Measurements from ENCODE around the gene MRPL12.

MRPL12 gene

DNA sequence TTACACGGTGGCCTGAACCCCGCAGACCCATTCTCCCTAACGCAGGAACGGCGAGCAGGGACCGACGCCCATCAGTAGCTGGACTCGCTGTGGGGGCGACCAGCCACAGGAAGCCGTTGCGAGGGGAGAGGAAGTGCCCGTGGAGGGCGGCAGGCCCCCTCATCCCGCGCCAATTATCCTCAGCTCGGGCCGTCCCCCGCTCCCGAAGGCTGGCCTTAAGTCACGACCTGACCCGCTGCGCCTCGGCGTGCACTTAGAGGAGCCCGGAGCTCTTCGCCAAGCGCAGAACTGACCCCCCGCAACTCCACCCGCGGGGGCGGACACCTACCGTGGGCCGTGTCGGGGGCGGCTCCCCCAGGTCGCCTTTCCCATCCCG, 20.0 kb upstream of the MRPL12 start:
- DNase-seq = no peak

DNA sequence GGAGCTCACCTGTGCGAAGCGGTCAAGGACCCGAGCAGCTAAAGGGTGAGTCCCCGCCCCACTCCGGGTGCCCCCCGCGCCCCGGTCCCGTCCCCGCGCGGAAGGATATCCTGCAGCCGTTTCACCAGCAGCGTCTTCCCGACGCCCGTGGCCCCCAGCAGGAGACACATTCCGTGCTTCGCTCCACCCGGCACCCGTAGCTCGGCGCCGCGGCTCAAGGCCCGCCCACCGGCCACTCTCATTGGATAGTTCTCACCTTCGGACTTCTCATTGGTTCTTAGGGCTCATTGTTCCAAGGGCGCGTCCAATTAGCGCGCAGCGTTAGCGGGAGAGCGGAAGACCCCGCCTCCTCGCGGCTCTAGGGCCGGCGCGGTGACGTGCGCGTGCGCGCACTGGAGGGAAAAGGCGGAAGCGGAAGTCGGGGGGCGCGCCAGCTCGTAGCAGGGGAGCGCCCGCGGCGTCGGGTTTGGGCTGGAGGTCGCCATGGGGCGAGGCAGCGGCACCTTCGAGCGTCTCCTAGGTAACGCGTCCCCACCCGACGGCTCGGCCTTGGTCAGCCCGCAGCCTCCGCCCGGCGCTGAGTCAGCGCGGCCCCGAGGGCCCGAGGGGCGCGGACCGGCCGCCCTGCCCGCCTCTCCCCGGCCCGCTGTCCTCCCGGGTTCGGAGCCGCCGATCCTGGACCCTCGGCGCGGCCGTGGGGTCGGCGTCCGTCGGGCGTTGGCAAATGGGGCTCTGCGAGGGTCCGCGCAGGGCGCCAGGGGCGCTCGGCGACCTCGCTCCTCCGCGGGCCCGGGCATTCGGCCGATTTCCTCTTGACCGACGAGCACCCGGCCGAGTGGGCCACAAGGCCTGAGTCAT, 19.4 kb upstream of the MRPL12 start, which contains the start of the genes ARL16 and HGS:
ARL16 (minus strand) TSS at position 214 of the 858 bp plus-strand sequence; CDS start at position 170, 44 bp downstream.
HGS (plus strand) TSS at position 428 of the 858 bp plus-strand sequence; CDS start at position 484, 56 bp downstream.
- peak; percentile 99 for DNase-seq

DNA sequence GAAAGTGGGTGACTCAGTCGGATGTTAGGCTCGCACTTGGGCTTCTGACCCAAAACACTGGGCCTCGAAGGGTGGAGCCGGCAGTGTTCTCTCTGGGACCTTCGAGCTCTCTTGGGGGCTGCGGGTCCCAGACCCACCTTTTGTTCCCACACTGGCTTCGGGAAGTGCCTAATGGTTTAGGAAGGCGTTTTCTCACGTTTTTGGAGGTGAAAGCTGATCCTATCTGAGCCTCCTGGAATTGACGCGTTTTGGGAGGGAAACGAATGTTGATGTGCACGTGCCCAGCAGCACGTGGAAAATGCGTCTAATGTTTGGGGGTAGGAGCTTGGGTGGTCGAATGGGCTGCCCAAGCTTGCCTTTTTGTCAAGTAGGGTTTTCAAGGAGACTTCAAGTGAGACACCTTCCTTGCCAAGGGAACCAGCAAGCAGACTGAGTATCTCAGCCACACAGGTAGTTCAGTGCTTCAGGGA, 18.7 kb upstream of the MRPL12 start:
- no peak for DNase-seq

DNA sequence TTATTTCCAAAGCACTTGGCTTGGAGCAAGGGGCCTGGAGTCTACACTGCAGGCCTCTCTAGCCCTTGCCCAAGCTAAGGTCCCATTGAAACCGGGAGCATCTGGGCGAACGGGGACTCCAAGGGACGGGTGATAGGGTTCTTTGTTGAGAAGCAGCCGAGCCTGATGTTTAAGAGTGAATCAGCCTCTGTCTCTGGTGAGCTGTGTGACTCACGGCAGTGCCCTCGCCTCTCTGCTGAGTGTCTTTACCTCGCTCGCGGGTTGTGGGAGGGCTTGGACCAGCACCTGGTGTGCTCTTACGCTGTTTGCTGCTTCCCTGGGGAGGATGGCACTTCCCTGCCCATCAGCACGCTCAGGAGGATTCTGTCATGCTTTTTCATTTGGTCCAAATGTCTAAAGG, 18.1 kb upstream of the MRPL12 start:
- peak; percentile 83 for DNase-seq

DNA sequence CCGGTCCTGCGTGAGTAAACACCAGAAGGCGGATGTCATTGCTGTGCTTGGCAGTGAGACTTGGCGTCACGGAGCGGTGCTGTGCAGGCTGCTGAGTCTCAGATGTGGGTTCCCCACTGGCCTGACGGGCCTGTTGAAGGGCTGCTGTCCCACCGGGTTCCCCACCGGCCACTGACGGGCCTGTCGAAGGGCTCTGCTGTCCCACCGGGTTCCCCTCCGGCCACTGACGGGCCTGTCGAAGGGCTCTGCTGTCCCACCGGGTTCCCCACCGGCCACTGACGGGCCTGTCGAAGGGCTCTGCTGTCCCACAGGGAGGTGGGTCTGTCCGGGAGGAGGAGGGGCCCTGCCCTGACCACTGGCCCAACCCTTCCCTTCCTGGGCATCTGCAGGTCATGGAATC, 16.6 kb upstream of the MRPL12 start:
- DNase-seq = no peak

DNA sequence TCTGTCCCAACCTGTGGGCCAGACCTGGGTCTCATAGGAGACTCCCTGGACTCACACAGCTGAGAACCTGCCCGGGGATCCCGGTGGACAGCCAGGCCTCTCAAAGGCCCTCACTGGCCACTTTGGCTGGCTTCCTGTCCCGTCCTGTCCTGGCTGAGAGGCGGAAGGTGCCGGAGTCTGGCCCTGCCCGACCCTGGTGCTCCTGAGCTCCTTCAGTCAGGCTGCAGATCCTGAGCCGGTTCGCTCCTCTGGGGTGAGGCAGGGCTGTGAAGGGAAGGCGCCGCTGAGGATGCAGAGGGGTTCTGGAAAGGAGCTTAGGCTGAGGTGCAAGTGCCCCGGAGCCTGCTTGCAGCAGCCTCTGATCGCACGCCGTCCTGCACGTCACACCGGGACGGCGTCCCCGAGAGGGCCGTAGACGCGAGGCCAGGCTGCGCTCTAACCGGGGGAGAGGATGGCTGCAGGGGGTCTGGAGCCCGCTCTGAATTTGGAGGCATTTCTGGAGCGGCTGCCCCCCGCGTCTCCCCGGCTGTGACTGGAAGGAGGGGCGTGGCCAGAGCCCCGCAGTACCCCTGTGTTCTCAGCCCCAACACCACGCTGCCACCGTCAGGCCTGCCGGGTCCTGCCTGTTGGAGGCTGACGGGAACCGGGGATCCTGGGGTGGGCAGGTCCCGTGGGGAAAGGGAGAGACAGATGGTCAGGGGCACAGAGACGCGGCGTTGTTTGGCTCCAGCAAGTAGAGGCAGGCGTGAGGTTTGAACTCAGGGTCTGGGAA, 15.2 kb upstream of the MRPL12 start:
- no peak for DNase-seq

DNA sequence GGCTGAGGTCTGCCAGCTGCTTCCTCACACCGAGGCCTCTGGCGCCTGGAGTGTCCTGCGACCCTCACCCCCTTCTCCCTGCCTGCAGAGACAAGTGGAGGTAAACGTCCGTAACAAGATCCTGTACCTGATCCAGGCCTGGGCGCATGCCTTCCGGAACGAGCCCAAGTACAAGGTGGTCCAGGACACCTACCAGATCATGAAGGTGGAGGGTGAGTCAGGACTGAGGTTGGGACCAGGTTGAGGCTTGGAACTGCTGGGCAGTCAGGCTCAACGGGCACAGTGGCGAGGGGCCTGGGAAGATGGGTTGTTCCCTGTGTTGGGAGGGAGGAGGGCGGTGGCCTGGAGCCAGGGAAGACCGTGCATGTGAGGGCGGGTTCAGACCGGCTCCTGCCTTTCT, 14.6 kb upstream of the MRPL12 start:
- DNase-seq = no peak

DNA sequence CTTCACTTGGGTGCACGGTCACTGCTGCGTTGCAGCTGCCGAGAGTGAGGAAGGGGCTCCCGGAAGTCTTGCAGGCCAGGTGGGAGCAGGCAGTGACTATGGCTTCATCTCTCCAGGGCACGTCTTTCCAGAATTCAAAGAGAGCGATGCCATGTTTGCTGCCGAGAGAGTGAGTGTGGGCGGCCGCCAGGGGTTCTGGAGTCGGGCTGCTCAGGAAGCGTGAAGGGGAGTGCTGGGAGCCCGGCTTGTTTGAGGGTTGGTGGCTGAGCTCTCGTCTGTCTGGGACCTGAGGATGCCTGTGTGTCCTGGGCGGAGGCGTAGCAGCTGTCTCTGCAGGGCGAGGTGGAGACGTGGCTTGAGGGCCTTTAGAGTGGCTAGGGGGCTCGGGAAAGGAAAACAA, 13.1 kb upstream of the MRPL12 start:
- DNase-seq = no peak

DNA sequence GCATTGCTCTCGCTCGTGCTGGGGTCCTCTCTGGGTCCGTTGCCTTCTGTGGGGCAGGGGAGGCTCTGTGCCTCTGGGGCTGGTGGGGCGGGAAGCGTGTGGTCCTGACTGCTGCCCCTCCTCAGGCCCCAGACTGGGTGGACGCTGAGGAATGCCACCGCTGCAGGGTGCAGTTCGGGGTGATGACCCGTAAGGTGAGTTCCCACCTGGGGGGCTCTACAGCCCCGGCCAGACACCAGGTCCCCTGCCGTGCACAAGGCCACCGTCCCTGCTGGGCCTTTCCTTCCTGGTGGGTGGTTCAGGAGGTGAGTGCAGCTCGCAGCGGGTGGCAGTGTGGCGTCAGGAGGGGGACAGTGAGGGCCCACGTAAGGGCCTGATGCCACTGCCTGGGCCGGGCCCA, 12.6 kb upstream of the MRPL12 start:
- DNase-seq = no peak

DNA sequence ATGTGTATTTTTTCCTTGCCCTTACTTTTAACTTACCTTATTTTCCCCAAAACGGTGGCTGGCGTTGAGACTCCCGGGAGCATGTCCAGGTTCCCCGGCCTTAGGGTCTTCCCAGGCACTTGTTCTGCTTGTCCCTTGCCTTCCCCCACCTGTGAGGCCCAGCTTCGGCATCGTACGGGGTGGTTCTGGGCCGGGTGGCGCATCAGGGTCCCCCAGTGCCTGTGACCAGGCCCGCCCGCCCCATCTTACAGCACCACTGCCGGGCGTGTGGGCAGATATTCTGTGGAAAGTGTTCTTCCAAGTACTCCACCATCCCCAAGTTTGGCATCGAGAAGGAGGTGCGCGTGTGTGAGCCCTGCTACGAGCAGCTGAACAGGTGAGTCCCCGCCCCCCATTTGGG, 12.0 kb upstream of the MRPL12 start:
- no peak for DNase-seq

DNA sequence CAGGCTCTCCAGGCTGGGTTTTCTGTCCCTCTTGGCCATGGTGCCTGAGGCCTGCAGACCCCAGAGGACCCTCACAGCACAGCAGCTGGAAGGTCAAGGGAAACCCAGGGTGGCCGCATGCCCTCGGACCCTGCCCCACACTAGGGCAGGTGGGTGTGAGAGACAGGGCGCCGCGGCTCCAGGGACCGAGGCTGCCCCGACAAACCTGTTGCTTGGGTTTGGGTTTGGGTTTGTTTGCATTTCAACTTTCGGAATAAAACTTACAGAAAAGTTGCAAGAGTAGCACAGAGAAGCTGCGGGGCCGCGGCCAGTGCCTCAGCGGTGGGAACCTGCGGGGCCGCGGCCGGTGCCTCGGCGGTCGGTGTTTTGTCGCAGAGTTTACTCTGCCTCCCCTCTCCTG, 11.6 kb upstream of the MRPL12 start:
- DNase-seq = no peak

DNA sequence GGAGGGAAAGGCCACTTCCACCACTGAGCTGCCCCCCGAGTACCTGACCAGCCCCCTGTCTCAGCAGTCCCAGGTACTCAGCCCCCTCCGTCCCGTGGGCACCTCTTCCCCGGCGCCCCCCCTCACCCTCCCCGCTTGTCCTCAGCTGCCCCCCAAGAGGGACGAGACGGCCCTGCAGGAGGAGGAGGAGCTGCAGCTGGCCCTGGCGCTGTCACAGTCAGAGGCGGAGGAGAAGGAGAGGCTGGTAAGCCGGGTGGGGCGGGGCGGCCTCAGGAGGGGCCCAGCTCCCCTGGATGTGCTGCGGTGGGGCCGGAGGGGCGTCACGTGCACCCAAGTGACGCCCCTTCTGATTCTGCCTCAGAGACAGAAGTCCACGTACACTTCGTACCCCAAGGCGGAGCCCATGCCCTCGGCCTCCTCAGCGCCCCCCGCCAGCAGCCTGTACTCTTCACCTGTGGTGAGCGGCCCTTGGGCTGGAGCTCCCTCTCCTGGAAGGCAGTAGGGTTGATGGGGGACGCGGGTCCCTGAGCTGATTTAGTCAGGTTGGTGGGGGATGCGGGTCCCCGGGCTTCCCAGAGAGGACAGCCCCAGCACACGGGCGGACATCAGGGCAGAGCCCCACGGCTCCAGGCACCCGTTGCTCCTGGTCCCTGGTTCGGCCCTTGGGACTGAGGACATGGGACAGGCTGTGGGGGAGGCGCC, 9.5 kb upstream of the MRPL12 start:
- DNase-seq = no peak

DNA sequence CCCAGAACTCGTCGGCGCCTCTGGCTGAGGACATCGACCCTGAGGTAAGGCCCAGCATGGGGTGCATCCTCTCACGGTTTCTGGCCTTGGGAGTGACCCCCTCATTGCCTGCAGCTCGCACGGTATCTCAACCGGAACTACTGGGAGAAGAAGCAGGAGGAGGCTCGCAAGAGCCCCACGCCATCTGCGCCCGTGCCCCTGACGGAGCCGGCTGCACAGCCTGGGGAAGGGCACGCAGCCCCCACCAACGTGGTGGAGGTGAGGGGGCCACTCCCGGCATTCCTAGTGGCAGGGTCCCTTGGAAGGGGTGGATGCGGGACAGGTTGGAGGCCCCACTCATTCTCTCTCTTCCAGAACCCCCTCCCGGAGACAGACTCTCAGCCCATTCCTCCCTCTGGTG, 8.4 kb upstream of the MRPL12 start:
- no peak for DNase-seq

DNA sequence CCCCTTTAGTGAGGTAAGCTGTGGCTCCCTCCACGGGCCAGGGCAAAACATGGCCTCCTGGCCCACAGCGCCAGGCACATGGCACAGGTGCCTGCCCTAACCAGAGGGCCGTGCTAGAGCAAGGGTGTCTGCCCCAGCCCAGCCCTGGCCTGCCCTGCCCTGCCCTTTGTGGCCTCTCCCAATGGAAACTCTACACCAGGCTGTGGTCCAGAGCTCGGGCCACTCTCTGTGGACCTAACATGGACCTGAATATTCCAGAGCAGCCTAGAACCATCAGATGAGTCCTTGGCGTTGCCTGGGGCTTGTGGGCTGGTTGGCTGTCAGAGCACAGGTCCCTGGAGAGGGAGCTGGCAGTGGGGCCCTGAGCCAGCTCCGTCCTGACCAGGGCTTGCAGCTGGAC, 8.0 kb upstream of the MRPL12 start:
- DNase-seq = no peak

DNA sequence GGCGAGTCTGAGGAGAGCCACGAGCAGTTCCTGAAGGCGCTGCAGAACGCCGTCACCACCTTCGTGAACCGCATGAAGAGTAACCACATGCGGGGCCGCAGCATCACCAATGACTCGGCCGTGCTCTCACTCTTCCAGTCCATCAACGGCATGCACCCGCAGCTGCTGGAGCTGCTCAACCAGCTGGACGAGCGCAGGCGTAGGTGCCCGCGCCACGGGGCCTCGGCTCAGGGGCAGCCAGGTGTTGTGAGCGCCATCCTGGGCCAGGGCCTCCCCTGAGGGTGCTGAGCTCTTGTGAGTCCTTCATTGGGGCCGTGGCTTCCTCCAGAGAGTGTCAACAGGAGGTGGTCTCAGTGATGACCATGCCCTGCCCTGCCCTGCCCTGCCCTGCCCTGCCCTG, 7.4 kb upstream of the MRPL12 start:
- no peak for DNase-seq

DNA sequence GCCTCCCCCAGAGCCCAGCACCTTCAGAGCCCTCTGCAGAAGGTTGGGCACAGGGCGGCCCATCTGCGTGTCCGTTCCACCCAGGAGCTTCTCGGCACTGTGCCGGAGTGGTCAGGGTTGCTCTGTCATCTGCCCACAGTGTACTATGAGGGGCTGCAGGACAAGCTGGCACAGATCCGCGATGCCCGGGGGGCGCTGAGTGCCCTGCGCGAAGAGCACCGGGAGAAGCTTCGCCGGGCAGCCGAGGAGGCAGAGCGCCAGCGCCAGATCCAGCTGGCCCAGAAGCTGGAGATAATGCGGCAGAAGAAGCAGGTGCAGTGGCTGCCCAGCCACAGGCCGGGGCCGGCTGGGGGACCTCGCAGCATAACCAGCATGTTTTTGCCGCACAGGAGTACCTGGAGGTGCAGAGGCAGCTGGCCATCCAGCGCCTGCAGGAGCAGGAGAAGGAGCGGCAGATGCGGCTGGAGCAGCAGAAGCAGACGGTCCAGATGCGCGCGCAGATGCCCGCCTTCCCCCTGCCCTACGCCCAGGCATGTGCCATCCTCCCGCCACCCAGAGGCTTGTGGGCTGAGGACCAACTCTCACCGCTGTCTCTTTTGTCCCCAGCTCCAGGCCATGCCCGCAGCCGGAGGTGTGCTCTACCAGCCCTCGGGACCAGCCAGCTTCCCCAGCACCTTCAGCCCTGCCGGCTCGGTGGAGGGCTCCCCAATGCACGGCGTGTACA, 6.8 kb upstream of the MRPL12 start:
- no peak for DNase-seq

DNA sequence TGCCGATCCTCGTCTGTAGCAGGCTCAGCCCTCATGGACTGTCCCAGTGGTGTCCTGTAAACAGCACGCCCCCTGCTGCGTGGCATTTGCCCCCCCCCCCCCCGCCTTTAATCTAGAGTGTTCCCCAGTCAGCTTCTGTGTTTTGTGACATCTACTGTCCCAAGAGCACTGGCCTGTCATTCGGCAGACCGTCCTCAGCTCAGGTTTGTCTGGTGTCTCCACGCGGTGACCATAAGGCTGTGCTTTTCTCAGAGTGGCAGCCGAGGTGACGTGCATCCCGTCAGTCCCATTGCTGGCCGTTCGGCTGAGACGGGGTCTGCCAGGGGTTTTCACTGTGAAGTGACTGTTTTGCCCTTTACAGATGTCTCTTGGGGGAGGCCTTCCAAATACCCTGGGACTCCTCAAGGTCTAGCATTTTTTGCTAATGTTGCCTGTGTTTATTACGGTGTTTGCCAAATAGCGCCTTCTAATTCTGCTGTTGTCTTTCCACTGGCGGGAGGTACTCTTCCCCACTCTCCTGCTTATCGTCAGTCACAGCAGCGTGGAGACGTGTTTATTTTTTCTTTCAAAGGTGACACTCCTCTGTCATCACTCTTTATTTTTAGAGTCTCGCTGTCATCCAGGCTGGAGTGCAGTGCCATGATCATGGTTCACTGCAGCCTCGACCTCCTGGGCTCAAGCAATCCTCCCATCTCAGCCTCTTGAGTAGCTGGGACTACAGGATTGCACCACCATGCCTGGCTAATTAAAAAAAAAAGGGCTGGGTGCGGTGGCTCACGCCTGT, 5.7 kb upstream of the MRPL12 start:
- no peak for DNase-seq

DNA sequence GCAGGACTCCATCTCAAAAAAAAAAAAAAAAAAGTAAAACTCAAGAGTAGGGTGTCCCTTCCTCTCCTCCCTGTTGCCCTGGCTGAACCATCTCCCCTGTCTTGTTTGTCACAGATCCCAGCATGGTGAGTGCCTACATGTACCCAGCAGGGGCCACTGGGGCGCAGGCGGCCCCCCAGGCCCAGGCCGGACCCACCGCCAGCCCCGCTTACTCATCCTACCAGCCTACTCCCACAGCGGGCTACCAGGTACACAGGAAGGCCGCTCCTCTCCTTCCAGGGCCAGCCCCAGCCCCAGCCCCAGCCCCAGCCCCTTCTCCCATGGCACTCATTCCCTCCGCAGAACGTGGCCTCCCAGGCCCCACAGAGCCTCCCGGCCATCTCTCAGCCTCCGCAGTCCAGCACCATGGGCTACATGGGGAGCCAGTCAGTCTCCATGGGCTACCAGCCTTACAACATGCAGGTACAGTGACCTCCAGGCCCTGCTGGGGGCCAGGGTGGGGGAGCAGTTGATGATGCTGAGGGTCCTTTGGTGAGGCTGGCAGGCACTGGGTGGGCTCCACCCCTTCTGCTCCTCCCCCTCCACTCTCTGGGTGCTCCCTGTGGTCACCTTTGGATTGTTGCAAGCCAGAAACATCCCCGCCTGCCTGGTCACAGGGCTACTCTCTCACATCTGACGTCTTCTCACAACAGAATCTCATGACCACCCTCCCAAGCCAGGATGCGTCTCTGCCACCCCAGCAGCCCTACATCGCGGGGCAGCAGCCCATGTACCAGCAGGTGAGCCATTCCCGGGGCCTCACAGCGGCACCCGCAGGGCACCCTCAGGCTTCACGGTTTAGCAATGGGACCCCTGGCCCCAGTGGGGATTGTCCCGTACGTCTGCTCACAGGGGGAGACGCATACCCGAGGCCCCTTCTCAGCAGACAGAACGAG, 2.5 kb upstream of the MRPL12 start:
- DNase-seq = no peak

DNA sequence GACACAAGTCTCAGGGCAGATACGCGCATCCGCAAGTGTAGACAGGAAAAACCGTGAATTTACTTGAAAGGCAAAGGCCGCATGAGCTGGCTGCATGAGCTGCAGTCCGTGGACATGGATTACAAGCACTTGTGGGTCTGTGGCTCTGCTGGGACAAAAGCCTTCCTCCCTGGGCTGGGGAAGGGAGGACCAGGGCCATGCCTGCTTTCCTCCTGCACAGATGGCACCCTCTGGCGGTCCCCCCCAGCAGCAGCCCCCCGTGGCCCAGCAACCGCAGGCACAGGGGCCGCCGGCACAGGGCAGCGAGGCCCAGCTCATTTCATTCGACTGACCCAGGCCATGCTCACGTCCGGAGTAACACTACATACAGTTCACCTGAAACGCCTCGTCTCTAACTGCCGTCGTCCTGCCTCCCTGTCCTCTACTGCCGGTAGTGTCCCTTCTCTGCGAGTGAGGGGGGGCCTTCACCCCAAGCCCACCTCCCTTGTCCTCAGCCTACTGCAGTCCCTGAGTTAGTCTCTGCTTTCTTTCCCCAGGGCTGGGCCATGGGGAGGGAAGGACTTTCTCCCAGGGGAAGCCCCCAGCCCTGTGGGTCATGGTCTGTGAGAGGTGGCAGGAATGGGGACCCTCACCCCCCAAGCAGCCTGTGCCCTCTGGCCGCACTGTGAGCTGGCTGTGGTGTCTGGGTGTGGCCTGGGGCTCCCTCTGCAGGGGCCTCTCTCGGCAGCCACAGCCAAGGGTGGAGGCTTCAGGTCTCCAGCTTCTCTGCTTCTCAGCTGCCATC, 1.7 kb upstream of the MRPL12 start:
- peak; percentile 29 for DNase-seq
